PFSK-1 (cell line): Measurements from ENCODE around the gene TENT4B.

Experiments
- FOXP2 ChIP-seq: optimal IDR thresholded peaks from 2 replicates; pipeline ENCODE3; 2011; ENCODE audit warnings: borderline replicate concordance, control low read depth, inconsistent platforms; ENCODE audit not compliant: insufficient read depth; ENCODE audit errors: extremely low read length, extremely low read depth
- POLR2AphosphoS5 ChIP-seq: IDR thresholded peaks from 2 replicates; pipeline ENCODE4 v1.6.1; 2012; ENCODE audit warnings: low read depth, mild to moderate bottlenecking, control low read depth, low read length, moderate library complexity
- REST ChIP-seq, 2 experiments: IDR thresholded peaks; 2 replicates each; pipeline versions ENCODE4 v1.6.1 to v1.8.0; 2011 to 2012; ENCODE audit warnings: low read depth in 2 of 2, low read length in 2 of 2, control low read depth in 1 of 2, inconsistent platforms in 1 of 2, mild to moderate bottlenecking in 1 of 2, moderate library complexity in 1 of 2; ENCODE audit not compliant: insufficient read depth in 1 of 2
- SIN3A ChIP-seq: IDR thresholded peaks from 2 replicates; pipeline ENCODE4 v1.6.1; 2012; ENCODE audit warnings: mild to moderate bottlenecking, low read length, moderate library complexity, borderline replicate concordance; ENCODE audit not compliant: insufficient read depth
- TAF1 ChIP-seq: IDR thresholded peaks from 2 replicates; pipeline ENCODE4 v1.6.1; 2012; ENCODE audit warnings: low read length, control low read depth, borderline replicate concordance; ENCODE audit not compliant: insufficient read depth

Gene TENT4B

GRCh38 chr16:50136399-50136798 lies 16.7 kb upstream of the TENT4B start:
- TF ChIP-seq FOXP2 (no peak), TAF1 (no peak), REST (IDR thresholded peaks at IDR 0.05; ENCODE audit: insufficient read depth in 1 of 2, low read depth in 2 of 2, low read length in 2 of 2) (no peak), SIN3A (no peak), POLR2AphosphoS5 (no peak)

- TF ChIP-seq POLR2AphosphoS5 (no peak), FOXP2 (no peak), SIN3A (no peak), TAF1 (no peak)
Observed at GRCh38 chr16:50137268-50137667, 15.8 kb upstream of the TENT4B start.

- no peak for TF ChIP-seq TAF1
- no peak for TF ChIP-seq REST (IDR thresholded peaks at IDR 0.05; ENCODE audit: insufficient read depth in 1 of 2, low read depth in 2 of 2, low read length in 2 of 2)
- no peak for TF ChIP-seq POLR2AphosphoS5
- TF ChIP-seq FOXP2 = no peak
- TF ChIP-seq SIN3A = no peak
Observed at GRCh38 chr16:50139580-50139979, 13.5 kb upstream of the TENT4B start.

- TF ChIP-seq FOXP2 (no peak), TAF1 (no peak), SIN3A (no peak)
Observed at GRCh38 chr16:50144211-50144610, 8.9 kb upstream of the TENT4B start.

- TF ChIP-seq TAF1 (no peak), SIN3A (no peak), FOXP2 (no peak), REST (IDR thresholded peaks at IDR 0.05; ENCODE audit: insufficient read depth in 1 of 2, low read depth in 2 of 2, low read length in 2 of 2) (no peak), POLR2AphosphoS5 (no peak)
Observed at GRCh38 chr16:50146479-50147435, 6.3 kb upstream of the TENT4B start.

- TF ChIP-seq FOXP2 (no peak), TAF1 (no peak), SIN3A (no peak), REST (IDR thresholded peaks at IDR 0.05; ENCODE audit: insufficient read depth in 1 of 2, low read depth in 2 of 2, low read length in 2 of 2) (no peak), POLR2AphosphoS5 (no peak)
Observed at GRCh38 chr16:50151322-50151721, 1.8 kb upstream of the TENT4B start.
